ENCODE results near the gene LIN54. TPM values are rescaled to one million over a fixed set of nuclear protein-coding genes. Genes with fewer than 3 reads are reported as not detected.

Gene LIN54
- total and polyA plus RNA-seq, 2 of the 13 experiments (the other 11 are each of a cell fraction or from before 2014, with no cell fraction given) = 25.2 to 32.9 TPM

DNA sequence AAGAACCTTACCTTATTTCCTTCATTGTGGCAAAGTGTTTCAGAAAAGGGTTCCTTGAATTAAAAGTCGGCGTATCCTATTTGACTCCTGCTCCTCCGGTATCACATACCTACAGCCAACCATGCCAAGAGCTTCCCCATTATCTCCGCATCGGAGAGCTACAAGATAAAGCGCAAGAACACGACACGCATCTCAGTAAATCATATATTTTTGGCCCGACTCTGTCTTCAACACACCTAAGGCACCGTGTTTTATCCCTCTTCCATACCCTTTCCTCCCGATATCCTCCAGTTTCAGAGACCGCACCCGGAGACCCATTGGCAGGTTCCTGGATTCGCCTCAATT lies 110.6 kb downstream of the LIN54 start (continued):
- TF ChIP-seq ZNF777 (CRISPR knock-in tag; IDR thresholded peaks at IDR 0.05) (no peak), GATAD2A (CRISPR knock-in tag; IDR thresholded peaks at IDR 0.05) (no peak), MTF1 (CRISPR knock-in tag; IDR thresholded peaks at IDR 0.05) (no peak), ZNF749 (CRISPR knock-in tag; IDR thresholded peaks at IDR 0.05; ENCODE audit: borderline replicate concordance) (no peak), ZNF282 (IDR thresholded peaks at IDR 0.05; ENCODE audit: partially characterized antibody) (no peak), SALL1 (CRISPR knock-in tag; IDR thresholded peaks at IDR 0.05) (no peak), ZSCAN12 (CRISPR knock-in tag; IDR thresholded peaks at IDR 0.05) (0 out of 2 replicates have a peak, but pooled peaks have one; percentile 40), ARNTL (CRISPR knock-in tag; IDR thresholded peaks at IDR 0.05) (no peak), ZNF652 (CRISPR knock-in tag; IDR thresholded peaks at IDR 0.05; ENCODE audit: borderline replicate concordance, low read depth) (no peak), SP4 (CRISPR knock-in tag; IDR thresholded peaks at IDR 0.05) (no peak), ZNF883 (CRISPR knock-in tag; IDR thresholded peaks at IDR 0.05; ENCODE audit: not compliant biosample characterization) (no peak), ZNF24 (IDR thresholded peaks at IDR 0.05) (no peak), HNRNPH1 (optimal IDR thresholded peaks at IDR 0.05; ENCODE audit: low read depth, low read length) (no peak)
- TF ChIP-seq, protein P1, sequence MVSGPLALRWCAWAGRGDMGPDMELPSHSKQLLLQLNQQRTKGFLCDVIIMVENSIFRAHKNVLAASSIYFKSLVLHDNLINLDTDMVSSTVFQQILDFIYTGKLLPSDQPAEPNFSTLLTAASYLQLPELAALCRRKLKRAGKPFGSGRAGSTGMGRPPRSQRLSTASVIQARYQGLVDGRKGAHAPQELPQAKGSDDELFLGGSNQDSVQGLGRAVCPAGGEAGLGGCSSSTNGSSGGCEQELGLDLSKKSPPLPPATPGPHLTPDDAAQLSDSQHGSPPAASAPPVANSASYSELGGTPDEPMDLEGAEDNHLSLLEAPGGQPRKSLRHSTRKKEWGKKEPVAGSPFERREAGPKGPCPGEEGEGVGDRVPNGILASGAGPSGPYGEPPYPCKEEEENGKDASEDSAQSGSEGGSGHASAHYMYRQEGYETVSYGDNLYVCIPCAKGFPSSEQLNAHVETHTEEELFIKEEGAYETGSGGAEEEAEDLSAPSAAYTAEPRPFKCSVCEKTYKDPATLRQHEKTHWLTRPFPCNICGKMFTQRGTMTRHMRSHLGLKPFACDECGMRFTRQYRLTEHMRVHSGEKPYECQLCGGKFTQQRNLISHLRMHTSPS (CRISPR knock-in tag; IDR thresholded peaks at IDR 0.05; ENCODE audit: low read depth) = no peak
- TF ChIP-seq, protein P2, sequence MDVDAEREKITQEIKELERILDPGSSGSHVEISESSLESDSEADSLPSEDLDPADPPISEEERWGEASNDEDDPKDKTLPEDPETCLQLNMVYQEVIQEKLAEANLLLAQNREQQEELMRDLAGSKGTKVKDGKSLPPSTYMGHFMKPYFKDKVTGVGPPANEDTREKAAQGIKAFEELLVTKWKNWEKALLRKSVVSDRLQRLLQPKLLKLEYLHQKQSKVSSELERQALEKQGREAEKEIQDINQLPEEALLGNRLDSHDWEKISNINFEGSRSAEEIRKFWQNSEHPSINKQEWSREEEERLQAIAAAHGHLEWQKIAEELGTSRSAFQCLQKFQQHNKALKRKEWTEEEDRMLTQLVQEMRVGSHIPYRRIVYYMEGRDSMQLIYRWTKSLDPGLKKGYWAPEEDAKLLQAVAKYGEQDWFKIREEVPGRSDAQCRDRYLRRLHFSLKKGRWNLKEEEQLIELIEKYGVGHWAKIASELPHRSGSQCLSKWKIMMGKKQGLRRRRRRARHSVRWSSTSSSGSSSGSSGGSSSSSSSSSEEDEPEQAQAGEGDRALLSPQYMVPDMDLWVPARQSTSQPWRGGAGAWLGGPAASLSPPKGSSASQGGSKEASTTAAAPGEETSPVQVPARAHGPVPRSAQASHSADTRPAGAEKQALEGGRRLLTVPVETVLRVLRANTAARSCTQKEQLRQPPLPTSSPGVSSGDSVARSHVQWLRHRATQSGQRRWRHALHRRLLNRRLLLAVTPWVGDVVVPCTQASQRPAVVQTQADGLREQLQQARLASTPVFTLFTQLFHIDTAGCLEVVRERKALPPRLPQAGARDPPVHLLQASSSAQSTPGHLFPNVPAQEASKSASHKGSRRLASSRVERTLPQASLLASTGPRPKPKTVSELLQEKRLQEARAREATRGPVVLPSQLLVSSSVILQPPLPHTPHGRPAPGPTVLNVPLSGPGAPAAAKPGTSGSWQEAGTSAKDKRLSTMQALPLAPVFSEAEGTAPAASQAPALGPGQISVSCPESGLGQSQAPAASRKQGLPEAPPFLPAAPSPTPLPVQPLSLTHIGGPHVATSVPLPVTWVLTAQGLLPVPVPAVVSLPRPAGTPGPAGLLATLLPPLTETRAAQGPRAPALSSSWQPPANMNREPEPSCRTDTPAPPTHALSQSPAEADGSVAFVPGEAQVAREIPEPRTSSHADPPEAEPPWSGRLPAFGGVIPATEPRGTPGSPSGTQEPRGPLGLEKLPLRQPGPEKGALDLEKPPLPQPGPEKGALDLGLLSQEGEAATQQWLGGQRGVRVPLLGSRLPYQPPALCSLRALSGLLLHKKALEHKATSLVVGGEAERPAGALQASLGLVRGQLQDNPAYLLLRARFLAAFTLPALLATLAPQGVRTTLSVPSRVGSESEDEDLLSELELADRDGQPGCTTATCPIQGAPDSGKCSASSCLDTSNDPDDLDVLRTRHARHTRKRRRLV (CRISPR knock-in tag; IDR thresholded peaks at IDR 0.05) = 0 out of 2 replicates have a peak, but pooled peaks have one; percentile 36
- TF ChIP-seq, protein P3, sequence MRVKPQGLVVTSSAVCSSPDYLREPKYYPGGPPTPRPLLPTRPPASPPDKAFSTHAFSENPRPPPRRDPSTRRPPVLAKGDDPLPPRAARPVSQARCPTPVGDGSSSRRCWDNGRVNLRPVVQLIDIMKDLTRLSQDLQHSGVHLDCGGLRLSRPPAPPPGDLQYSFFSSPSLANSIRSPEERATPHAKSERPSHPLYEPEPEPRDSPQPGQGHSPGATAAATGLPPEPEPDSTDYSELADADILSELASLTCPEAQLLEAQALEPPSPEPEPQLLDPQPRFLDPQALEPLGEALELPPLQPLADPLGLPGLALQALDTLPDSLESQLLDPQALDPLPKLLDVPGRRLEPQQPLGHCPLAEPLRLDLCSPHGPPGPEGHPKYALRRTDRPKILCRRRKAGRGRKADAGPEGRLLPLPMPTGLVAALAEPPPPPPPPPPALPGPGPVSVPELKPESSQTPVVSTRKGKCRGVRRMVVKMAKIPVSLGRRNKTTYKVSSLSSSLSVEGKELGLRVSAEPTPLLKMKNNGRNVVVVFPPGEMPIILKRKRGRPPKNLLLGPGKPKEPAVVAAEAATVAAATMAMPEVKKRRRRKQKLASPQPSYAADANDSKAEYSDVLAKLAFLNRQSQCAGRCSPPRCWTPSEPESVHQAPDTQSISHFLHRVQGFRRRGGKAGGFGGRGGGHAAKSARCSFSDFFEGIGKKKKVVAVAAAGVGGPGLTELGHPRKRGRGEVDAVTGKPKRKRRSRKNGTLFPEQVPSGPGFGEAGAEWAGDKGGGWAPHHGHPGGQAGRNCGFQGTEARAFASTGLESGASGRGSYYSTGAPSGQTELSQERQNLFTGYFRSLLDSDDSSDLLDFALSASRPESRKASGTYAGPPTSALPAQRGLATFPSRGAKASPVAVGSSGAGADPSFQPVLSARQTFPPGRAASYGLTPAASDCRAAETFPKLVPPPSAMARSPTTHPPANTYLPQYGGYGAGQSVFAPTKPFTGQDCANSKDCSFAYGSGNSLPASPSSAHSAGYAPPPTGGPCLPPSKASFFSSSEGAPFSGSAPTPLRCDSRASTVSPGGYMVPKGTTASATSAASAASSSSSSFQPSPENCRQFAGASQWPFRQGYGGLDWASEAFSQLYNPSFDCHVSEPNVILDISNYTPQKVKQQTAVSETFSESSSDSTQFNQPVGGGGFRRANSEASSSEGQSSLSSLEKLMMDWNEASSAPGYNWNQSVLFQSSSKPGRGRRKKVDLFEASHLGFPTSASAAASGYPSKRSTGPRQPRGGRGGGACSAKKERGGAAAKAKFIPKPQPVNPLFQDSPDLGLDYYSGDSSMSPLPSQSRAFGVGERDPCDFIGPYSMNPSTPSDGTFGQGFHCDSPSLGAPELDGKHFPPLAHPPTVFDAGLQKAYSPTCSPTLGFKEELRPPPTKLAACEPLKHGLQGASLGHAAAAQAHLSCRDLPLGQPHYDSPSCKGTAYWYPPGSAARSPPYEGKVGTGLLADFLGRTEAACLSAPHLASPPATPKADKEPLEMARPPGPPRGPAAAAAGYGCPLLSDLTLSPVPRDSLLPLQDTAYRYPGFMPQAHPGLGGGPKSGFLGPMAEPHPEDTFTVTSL (CRISPR knock-in tag; IDR thresholded peaks at IDR 0.05; ENCODE audit: borderline replicate concordance) = peak; percentile 17; the same call in 1 of the 2 replicates
